Occipital lobe (tissue), 2 donors: ENCODE measurements around the gene RSAD2. TPM values are rescaled to one million over a fixed set of nuclear protein-coding genes. Genes with fewer than 3 reads are reported as not detected.
"Not testable (repeated sequence)": the region's sequence is repeated elsewhere in the genome, so short reads cannot be mapped to it uniquely, and the experiment has no call there.

Experiments
- DNase-seq: peaks from one replicate; lab custom pipeline; 2025; lab: John Stamatoyannopoulos, UW
- total RNA-seq: library from RNA; depleted of rRNA; stranded (reverse); fragments of >200 nt; gene quantifications from one replicate; pipeline ENCODE4 v1.2.3, GENCODE V29; 2014

Gene RSAD2
- total RNA-seq, 1 donor from 2014 or later = 6.9 TPM

DNA sequence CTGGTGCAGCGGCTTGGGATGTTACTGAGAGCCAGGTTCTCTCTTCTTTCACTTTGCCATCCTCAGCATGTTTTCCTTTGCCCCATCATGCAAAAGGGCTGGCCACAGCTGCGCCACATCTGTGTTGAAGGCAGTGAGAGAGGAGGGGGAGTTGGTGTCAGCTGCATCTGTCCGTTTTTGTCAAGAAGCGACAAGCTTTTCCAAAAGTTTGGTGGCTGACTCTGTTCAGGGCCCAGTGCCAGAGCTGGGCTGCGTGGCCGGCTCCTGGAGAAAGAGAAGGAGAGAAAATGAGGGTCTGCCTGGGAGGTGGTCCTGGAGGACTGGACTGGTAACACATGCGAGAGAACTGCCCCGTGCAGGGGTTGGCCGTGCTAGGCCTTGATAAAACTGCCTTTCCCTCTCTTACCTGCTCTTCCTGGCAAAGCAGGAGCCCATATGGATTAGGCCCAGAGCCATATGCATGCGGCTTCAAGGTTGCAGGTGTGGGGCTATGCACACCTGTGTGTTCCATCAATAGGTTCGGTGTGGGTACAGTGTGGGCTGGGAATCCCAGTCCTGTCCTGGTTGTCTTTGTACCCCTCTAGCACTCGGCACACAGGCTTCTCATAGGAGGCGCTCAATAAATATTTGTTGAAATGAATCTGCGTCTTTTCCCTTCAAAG is 48.6 kb downstream of the RSAD2 start:
- no peak for DNase-seq

DNA sequence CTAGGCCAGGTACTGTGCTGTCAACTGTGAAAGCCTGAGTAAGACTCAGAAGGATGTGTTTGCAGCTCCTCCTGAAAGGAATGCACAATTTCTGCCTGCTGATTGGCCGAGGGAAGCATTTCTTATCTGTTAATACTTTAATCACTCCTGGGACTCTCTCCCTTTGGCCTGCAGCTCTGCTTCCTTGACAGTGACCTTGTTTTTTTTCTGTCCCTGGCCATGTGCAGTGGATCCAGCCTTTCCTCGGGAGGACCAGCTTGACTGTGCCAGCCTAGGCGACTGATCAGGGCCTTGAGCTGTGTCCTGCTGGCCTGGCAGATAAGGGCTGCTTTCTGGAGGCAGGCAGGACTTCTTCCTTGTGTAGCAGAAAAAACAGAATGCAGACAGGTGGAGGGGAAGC is 49.6 kb downstream of the RSAD2 start:
- no peak for DNase-seq

DNA sequence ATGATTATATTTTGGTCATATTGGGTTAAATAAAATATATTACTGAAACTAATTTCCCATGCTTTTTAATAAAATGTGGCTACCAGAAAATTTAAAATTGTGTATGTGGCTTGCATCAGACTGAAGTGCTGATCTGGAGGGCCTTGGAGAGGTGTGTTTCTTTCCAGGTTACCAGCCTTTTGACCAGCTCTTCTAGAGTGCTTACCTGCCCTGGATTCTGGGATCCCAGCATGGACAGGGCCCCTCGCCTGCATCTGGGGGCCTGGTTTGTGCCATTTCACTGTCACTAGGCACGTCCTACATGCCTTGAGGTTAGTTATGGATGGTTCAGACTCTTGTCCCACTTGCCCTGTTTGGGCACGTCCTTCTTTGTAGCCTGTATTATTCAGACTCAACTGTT is 50.2 kb downstream of the RSAD2 start:
- no peak for DNase-seq

DNA sequence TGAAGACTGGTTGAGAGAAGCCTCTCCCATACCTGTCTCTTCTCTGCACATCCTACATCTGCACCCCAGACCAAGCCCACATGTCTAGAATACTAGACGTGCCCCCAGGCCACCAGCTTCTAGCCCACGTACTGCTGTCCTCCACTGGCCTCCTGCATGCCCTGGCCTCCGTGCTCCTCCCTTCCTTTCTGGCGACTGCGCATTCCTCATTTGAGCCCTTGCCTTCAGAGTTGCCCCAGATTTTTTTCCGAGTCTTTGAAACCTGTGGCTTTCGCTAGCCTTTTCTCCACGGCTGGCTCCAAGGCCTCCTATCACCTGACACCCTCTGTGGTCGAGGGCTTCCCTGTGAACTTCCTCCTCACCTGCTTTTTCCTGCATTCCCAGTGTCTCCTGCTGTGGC is 50.9 kb downstream of the RSAD2 start:
- no peak for DNase-seq

DNA sequence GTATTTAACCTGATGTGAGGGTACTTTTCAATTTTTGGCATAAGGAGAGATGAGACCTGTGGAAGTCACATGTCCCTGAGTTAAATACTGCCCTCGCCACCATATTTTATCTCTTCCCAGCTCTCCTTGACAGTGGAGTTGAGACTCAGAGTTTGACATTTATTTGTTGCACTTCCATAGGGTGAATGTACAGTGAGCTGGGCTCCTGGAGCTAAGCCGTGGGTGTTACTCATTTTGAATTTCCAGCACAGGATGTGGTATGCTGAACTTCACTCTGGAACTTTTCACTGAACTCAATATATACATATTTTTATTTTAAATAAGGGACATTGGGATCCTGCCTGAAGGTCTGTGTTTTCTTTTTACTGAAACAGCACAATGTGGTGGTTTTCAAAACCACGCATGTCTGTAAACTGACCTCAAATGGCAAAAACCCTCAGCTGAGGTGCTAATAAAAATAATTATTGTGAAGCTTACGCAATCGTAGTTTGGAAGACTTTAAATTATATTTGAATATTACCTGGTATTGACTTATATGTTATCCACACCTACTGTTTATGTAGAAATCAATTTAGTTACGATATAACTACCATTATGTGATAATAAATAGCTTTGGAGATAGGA is 51.7 kb downstream of the RSAD2 start:
- no peak for DNase-seq

DNA sequence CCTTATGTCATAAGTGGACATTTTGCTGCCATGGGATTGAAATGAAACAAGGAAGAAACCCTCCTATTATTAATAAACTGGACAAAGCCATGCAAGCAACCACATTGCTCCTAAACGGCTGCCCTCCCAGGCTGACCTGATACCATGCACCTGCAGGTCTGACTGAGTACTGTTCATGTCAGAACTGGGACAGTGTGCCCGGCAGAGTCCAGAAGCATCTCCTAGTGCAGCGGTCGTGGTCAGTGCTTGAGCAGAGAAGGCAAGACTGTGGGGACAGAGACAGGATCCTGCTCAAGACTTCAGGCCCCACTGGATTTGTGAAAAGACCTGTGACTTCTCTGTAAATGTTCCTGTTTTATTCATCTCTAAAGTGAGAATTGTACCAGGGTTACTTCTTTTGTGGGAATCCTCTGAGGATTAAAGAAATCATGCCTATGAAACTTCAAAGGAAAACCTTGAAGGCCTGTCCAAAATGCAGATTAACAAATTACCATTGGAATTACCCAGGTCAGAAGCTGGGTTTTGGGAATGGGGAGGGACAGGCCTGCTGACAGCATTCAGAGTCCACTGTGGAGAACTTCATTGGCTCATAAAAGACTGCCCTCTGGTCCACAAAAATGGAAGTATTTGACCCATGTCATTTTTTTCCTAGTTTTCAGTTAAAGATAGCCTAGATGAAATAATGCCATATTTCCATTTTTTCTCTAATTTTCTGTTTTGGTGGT is 53.5 kb downstream of the RSAD2 start:
- no peak for DNase-seq

DNA sequence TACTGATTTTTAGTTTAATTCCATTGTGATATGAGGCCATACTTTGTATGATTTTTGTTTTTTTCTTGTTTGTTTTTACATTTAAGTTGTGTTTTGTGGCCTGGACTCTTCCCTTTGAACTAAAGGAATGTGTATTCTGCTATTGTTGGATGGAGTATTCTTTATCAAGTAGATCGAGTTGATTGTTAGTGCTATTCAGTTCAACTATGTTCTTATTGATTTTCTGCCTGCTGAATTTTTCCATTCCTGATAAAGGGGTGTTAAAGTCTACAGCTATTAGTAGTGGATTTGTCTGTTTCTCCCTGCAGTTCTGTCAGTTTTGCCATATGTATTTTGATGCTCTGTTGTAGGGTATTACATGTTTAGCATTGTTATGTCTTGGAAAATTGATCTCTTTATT is 54.2 kb downstream of the RSAD2 start:
- no peak for DNase-seq

DNA sequence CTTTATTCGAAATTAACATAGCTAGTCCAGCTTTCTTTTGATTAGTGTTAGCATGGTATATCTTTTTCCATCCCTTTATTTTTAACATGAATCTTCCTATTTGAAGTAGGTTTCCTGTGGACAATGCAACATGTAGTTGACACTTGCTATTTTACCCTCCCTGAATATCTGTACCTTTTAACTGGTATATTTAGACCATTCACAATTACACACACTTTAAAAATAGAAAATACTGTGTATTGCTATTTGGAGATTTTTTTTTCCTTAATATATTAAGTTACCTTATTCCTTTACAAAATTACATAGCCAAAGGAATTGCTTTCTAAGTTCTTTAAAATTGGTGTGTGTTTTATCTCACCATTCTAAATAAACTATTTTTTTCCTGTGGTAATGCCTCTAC is 54.6 kb downstream of the RSAD2 start:
- DNase-seq = no peak

DNA sequence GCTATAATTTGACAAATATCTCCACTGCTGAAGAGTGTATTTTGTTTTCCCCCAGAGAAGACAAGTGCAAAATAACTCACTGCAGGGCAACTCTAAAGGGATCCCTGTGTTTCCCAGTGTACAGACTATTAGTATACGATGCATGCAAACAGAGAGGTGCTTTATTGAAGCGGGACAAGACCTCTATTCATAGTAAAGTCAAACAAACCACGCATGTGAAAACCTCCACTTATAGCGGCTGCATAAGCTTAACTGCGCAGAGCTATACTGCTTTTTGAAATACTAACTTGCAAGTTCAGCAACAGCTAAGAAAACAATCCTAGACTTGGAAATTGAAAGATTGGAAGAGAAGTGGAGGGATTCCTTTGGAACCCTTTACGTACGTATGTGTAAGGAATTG is 55.3 kb downstream of the RSAD2 start:
- DNase-seq = no peak

DNA sequence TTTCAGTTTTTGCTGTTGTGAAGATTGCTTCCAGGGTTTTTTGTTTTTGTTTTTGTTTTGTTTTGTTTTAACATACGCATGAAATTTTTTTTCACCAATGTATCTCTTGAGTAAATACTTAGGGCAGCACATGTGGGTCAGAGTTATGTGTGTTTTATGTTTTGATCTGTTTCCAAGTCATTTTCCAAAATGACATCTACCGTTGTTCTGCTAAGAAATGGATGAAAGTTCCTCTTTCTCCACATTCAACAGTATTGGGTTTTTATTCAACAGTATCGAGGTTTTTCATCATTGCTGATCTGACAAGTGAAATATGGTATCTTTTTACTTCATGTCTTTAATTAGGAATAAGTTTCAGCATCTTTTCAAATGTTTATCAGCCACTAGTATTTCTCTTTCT is 56.3 kb downstream of the RSAD2 start:
- no peak for DNase-seq

DNA sequence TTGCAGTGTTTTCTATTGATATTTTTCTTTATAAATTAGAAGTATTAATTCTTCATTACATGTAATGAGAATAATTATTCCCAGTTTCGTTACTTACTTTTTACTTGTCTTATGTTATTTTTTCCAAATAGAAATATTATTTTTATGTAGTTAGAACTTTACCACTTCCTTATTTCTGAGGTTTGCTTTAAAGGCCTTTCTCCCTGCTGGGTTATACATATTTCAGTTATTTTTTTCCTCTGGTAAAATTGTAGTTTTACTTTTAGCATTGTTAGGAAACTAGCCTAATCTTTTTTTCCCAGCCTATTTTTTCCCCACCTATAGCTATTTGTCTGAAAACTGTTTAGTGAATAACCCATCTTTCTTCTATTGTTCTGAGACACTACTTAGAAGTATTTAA is 56.8 kb downstream of the RSAD2 start:
- DNase-seq = no peak

DNA sequence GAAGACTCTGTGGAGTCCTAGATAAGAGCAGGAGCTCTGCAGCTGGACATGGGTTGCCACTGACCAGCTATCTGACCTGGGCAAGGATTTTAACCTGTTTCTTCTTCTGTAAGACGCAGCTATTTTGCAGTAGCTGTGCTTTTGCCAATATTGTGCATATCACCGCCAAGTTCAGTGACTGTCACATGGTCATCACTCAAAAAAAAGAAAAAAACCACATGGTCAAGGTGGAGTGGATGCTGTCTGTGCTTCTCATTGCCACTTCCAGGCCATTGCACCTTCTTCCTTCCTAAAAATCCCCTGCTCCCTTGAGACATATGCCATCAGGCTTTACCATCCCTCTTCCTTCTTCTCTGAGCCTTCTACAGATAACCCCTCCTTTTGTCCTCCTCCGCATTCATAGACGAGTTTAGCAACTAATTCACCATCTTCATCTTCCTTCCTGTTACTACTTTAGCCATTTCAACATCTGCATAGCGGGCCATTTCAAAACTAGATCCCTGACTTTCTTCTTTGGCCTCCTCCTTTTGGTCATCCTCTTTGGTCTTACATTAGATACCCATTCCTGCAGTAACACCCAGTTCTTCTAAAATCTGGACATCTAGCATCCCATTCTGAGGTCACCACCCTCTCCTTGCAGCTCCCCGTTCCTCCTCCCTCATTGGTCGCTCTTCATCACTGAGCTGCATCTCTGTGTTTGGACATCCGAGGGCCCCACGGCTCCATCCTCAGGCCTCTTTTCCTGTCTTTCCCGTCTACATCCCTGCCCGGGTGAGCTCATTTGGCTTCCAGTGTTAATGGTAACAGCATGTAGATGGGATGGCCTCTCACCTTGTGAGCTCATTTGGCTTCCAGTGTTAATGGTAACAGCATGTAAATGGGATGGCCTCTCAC is 57.4 kb downstream of the RSAD2 start:
- no peak for DNase-seq

DNA sequence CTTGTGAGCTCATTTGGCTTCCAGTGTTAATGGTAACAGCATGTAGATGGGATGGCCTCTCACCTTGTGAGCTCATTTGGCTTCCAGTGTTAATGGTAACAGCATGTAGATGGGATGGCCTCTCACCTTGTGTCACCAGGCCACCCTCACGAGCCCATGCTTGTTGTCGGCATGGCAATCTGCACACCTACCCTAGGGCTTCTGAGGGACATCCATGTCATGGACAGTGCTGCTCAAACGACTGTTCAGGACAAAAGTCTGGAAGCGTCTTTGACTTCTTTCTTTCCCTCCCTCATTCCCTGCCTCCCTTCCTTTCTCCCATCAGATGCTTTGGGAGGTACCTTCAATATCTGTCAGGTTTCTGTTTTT is 58.1 kb downstream of the RSAD2 start:
- DNase-seq = not testable (repeated sequence)

DNA sequence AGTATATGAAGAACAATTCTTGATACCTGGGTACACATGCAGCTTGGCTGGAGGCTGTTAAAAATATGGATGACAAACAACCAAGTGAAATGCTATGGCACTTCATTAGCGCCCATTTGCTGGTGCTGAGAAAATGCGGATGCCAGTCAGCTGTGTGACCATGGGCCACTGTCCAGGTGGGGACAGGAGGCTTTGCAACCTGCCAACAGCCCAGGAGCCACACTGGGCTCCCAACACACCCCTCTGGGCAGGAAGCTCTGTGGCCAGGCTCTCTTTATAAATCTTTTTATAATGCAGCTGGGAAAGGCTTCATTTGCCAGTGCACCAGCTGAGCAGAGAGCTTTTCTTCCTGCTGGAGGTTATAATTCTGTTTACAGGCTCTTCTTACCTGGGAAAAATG is 59.6 kb downstream of the RSAD2 start:
- DNase-seq = no peak

DNA sequence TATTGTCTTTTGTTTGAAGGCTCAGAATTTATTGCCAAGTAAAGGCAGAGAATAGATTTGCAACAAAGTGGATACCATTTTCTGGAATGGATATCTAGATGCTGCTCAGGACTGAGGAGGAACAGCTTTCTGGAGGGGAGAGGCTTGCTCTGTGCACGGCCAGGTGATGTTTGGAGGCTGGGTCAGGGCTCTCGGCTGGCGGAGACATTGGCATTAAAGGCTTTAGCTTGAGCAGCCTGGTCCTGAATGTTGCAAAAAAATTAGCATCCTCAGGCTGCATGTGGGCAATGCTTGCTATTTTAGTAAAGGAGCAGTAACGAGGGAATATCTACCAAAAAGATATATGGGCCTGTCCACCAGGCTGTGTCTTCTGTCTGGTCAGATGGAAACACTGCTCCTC is 60.0 kb downstream of the RSAD2 start:
- no peak for DNase-seq

DNA sequence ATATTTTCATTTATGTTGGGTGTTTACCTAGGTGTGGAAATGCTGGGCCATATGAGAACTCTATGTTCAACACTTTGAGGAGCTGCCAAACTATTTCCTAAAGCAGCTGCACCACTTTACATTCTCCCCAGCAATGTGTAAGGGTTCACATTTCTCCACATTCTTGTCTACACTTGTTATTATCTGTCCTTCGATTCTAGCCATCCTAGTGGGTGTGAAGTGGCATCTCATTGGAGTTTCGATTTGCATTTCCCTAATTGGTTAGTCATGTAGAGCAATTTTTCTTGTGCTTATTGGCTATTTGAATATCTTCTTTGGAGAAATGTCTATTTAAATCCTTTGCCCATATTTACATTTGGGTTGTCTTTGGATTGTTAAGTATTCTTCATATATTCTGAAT is 61.5 kb downstream of the RSAD2 start:
- DNase-seq = no peak

DNA sequence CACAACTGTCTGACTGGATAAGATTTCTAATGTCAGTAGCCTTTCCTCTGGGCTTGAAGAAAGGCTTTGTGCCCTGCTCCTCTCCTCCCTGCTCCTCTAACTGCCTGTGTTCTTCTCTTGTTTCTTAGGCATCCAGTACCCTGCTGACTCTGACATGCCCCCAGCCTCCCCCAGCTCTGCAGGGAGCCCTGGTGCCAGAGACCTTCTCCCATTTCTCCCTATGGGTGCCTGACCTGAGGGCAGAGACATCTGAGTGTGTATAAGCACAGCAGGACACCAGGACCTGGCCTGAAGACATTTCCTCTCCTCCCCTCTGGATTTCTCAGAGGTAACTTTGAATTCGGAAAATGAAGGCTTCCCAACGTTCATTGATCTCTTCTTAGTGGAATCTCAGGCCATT is 63.2 kb downstream of the RSAD2 start:
- no peak for DNase-seq

DNA sequence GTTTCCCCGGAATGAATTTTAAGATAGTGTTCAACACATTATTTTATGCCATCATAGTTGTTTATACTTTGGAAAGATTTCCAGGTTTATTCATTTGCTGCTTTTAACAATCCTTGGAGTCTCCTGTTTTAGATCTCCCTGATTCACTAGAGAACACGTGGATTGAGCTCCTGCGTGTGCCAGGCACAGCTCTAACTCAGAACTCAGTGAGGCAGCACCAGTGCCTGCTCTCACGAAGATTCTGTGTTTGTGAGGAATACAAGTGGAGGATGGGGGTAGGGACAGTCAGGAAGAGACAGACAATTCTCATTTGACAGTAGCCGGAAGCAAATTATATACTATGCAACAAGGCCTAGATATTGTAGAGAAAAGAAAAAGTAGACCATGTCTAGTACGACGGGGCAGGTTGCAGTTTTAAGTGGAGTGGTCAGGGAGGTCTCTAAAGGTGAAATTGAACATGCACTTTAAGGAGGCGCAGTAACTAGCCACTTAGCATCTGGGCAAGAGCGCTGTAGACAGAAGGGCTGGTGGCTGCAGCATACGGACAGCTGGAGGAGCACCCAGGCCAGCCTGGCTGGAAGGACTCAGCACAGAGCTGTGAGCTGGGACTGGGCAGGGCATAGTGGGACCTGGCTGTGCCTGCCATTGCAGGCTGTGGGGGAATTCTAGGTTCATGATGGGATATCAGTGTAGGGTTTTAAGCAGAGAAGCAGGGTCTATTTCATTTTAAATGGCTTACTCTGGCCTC is 63.9 kb downstream of the RSAD2 start:
- DNase-seq = no peak

DNA sequence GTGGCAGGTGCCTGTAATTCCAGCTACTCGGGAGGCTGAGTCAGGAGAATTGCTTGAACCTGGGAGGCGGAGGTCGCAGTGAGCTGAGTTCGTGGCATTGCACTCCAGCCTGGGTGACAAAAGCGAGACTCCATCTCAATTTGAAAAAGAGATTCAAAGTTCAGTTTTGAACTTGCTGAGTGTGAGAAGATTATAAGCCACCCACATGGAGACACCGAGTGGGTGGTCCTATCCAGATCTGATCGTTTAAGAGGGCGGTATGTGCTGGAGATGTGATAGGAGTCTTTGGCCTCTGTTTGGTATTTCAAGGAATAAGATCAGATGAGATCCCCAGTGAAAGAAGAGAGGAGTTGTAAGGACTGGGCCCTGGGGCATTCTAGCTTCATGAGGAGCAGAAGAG is 65.3 kb downstream of the RSAD2 start:
- DNase-seq = no peak

DNA sequence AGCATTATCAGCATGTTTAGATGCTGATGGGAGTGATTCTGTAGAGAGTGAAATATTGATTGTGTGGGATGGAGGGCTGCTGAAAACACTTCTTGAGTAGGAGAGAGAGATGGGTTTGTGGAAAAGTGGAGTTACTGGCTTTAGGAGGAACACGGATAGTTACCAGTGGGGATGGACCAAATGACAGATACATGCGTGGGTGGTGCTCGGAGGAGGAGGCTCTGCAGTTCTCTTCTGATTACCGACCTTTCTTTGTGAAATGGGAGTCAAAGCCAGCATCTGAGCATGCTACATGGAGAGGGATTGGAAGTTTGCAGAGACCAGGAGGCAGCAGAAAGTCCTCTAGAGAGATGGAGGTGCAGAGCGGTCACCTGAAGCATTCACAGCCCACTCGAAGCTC is 65.9 kb downstream of the RSAD2 start:
- DNase-seq = no peak

DNA sequence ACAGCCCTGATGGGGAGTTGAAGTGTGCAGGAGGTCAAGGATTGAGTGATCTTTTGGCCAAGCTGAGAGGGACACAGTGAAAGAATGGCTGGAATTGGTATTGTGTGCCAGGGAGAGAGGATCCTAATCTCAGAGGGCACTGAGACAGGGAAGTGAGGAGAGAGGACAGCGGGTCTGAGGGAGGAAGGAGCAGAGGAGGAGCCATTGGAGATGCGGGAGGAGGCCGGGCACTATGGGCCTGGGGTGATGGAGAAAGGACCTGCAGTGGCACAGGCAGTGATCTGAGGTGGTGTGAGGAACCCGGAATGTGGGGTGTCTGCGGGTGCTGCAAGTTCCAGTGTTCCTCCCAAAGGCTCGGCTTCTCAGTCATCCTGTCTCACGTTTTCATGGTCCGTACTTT is 66.4 kb downstream of the RSAD2 start:
- DNase-seq = no peak
